ENCODE data around the gene NDFIP2. TPM values are rescaled to one million over a fixed set of nuclear protein-coding genes. Genes with fewer than 3 reads are reported as not detected.

NDFIP2 gene
- total and polyA plus RNA-seq, 12 donors = 9.9 to 42.7 (median 33.2) TPM

GRCh38 chr13:79435561-79435990, 45.4 kb upstream of the NDFIP2 start:
- Histone ChIP-seq H3K27ac (no peak overlapping the region), H3K4me1 (peaks cover 0 to 7% (median 0%) of the 10 kb centered on the region in 9 donors), H3K4me3 (no peak overlapping the region), H3K36me3 (no peaks in the 10 kb centered on the region), H3K9me3 (no peaks in the 10 kb centered on the region), H3K27me3 (no peaks in the 10 kb centered on the region)
- ATAC-seq (no peak), DNase-seq (no peak)
- intact Hi-C loops (cut with DNase I) = no loop called here
- TF ChIP-seq, protein P1, sequence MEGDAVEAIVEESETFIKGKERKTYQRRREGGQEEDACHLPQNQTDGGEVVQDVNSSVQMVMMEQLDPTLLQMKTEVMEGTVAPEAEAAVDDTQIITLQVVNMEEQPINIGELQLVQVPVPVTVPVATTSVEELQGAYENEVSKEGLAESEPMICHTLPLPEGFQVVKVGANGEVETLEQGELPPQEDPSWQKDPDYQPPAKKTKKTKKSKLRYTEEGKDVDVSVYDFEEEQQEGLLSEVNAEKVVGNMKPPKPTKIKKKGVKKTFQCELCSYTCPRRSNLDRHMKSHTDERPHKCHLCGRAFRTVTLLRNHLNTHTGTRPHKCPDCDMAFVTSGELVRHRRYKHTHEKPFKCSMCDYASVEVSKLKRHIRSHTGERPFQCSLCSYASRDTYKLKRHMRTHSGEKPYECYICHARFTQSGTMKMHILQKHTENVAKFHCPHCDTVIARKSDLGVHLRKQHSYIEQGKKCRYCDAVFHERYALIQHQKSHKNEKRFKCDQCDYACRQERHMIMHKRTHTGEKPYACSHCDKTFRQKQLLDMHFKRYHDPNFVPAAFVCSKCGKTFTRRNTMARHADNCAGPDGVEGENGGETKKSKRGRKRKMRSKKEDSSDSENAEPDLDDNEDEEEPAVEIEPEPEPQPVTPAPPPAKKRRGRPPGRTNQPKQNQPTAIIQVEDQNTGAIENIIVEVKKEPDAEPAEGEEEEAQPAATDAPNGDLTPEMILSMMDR (IDR thresholded peaks at IDR 0.05) = no peak
- WGBS, 2 donors = 14 to 54% methylated on average over 1 of the region's 1 CpG

GRCh38 chr13:79439275-79439674, 41.7 kb upstream of the NDFIP2 start:
- no peak for ATAC-seq
- no peaks in the 10 kb centered on the region for H3K36me3 ChIP-seq
- no peak for DNase-seq
- WGBS, 2 donors = 96 to 100% methylated on average over 1 of the region's 1 CpG
- H3K4me1 ChIP-seq = peaks cover 0 to 7% (median 0%) of the 10 kb centered on the region in 9 donors
- H3K4me3 ChIP-seq = no peak overlapping the region
- H3K27ac ChIP-seq = no peak overlapping the region
- intact Hi-C loops (cut with DNase I) = no loop called here
- H3K27me3 ChIP-seq = no peaks in the 10 kb centered on the region
- TF ChIP-seq, protein P1 (IDR thresholded peaks at IDR 0.05) = no peak
- no peaks in the 10 kb centered on the region for H3K9me3 ChIP-seq

DNA sequence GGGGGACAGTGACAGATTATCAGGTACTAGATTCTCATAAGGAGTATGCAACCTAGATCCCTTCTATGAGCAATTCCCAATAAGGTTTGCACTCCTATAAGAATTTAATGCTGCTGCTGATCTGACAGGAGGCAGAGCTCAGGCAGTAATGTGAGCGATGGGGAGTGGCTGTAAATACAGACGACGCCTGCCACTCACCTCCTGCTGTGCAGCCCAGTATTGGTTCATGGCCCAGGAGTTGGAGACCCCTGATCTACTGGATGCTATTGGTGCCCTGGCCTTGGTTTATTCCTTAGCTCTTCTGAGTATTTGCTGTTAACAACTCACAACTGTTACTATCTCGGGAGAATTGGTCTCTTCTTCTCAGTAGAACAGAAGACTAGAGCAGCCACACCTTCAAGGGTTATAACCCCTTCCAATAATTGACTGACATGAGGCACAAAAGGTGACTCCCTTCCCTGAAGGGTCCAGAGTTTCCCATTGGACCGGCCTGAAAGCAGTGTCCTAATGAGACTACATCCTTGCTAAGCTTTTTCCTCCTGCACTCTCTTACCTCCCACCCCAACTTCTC, 39.9 kb upstream of the NDFIP2 start:
- H3K9me3 ChIP-seq = no peaks in the 10 kb centered on the region
- H3K4me1 ChIP-seq = no peaks in the 10 kb centered on the region
- H3K27me3 ChIP-seq = no peaks in the 10 kb centered on the region
- DNase-seq = no peak
- TF ChIP-seq, protein P1 (IDR thresholded peaks at IDR 0.05) = no peak
- no peaks in the 10 kb centered on the region for H3K36me3 ChIP-seq
- intact Hi-C loops (cut with DNase I) = no loop called here
- 87 to 88% methylated on average over 5 of the region's 5 CpGs for WGBS, 2 donors
- ATAC-seq = no peak
- no peak overlapping the region for H3K27ac ChIP-seq
- no peak overlapping the region for H3K4me3 ChIP-seq

- 28 to 41% methylated on average over 1 of the region's 1 CpG for WGBS, 2 donors
- TF ChIP-seq, protein P1 (IDR thresholded peaks at IDR 0.05) = no peak
Observed at GRCh38 chr13:79442221-79442620, 38.7 kb upstream of the NDFIP2 start.

More at GRCh38 chr13:79442221-79442620, 38.7 kb upstream of the NDFIP2 start:
- Histone ChIP-seq H3K4me3 (no peak overlapping the region), H3K9me3 (no peaks in the 10 kb centered on the region), H3K27me3 (no peaks in the 10 kb centered on the region), H3K36me3 (no peaks in the 10 kb centered on the region), H3K4me1 (no peaks in the 10 kb centered on the region), H3K27ac (no peak overlapping the region)
- intact Hi-C loops (cut with DNase I) = no loop called here
- no peak for ATAC-seq
- DNase-seq = no peak
